SU-DHL-6 (cell line): ENCODE measurements around the gene HAUS7.

Source experiments
- H2AFZ ChIP-seq: fragments of 200-600 bp; sonication (generic); 2 replicates; pipeline ENCODE4 v1.6.1; 2014; ENCODE audit warnings: low read depth, mild to moderate bottlenecking, moderate library complexity, mixed read lengths, antibody characterized with exemption, low read length; ENCODE audit not compliant: severe bottlenecking
- H3F3A ChIP-seq: fragments of 200-600 bp; shearing (Covaris generic); 2 replicates; pipeline ENCODE4 v1.6.0; 2016; ENCODE audit warnings: antibody characterized with exemption, mild to moderate bottlenecking; ENCODE audit not compliant: insufficient read depth
- H3K27ac ChIP-seq: fragments of 200-600 bp; sonication (generic); 2 replicates; pipeline ENCODE4 v1.5.1; 2016; ENCODE audit warnings: low read depth, mild to moderate bottlenecking, low read length, moderate library complexity, mixed read lengths
- H3K27me3 ChIP-seq: fragments of 200-600 bp; sonication (generic), shearing (Covaris generic); 2 replicates; pipeline ENCODE4 v1.6.0; 2014; ENCODE audit warnings: mild to moderate bottlenecking, low read length
- H3K36me3 ChIP-seq: fragments of 200-600 bp; sonication (generic); 2 replicates; pipeline ENCODE4 v1.6.1; 2014; ENCODE audit warnings: mild to moderate bottlenecking, low read length, mixed read lengths
- H3K4me2 ChIP-seq: fragments of 300-600, 200-600 bp; shearing (Covaris generic), sonication (generic); 2 replicates; pipeline ENCODE4 v1.6.0; 2014; ENCODE audit warnings: low read length, low read depth, mild to moderate bottlenecking; ENCODE audit not compliant: poor library complexity, severe bottlenecking
- H3K4me3 ChIP-seq: fragments of 200-600 bp; sonication (generic); 2 replicates; pipeline ENCODE4 v1.5.1; 2014; ENCODE audit warnings: antibody characterized with exemption, low read length, mild to moderate bottlenecking, mixed read lengths; ENCODE audit not compliant: insufficient read depth, poor library complexity, severe bottlenecking
- H3K79me2 ChIP-seq: fragments of 200-600 bp; sonication (generic); 2 replicates; pipeline ENCODE4 v1.6.1; 2014; ENCODE audit warnings: mild to moderate bottlenecking, low read length, moderate library complexity; ENCODE audit not compliant: insufficient read depth
- H3K9ac ChIP-seq: fragments of 200-600 bp; sonication (generic); 2 replicates; pipeline ENCODE4 v1.7.0; 2014; ENCODE audit warnings: mild to moderate bottlenecking, low read length
- H3K9me2 ChIP-seq: fragments of 200-600 bp; sonication (generic); replicated peaks from 2 replicates; pipeline ENCODE4 v1.6.1; 2014; ENCODE audit warnings: low read length; ENCODE audit not compliant: insufficient read depth
- H3K9me3 ChIP-seq: fragments of 200-600 bp; sonication (generic); 2 replicates; pipeline ENCODE4 v1.6.1; 2014; ENCODE audit warnings: low read length, mixed read lengths; ENCODE audit not compliant: insufficient read depth
- H4K20me1 ChIP-seq: fragments of 200-600 bp; sonication (generic); 2 replicates; pipeline ENCODE4 v1.6.1; 2014; ENCODE audit warnings: low read depth, mild to moderate bottlenecking, antibody characterized with exemption, low read length, moderate library complexity, mixed read lengths
- CTCF ChIP-seq: fragments of 200-600 bp; sonication (generic); IDR thresholded peaks from one replicate; pipeline ENCODE4 v1.5.1; 2017; ENCODE audit warnings: antibody characterized with exemption, mild to moderate bottlenecking, low read length, moderate library complexity; ENCODE audit not compliant: insufficient read depth, poor library complexity, severe bottlenecking
- EZH2phosphoT487 ChIP-seq: fragments of 200-600 bp; sonication (generic), shearing (Covaris generic); conservative IDR thresholded peaks from 2 replicates; pipeline ENCODE4 v1.6.1; 2018; ENCODE audit warnings: mild to moderate bottlenecking, antibody characterized with exemption, low read length, moderate library complexity, mixed read lengths

Gene HAUS7

GRCh38 chrX:153445856-153446635 is 24.3 kb downstream of the HAUS7 start, which contains the start of gene TREX2:
Gene TREX2, minus strand, starts transcription at chrX:153446056. Its CDS starts 626 bp downstream, at chrX:153445430.
- H3K79me2 ChIP-seq: no peaks in the 10 kb centered on the region
- H3F3A ChIP-seq: no peaks in the 10 kb centered on the region
- no peak within 1 kb of the TSS for H2AFZ ChIP-seq
- no peaks in the 10 kb centered on the region for H3K36me3 ChIP-seq
- no peaks in the 10 kb centered on the region for H3K9me3 ChIP-seq
- no peak within 1 kb of the TSS for H3K9ac ChIP-seq
- H4K20me1 ChIP-seq: no peaks in the 10 kb centered on the region
- H3K9me2 ChIP-seq: no peaks in the 10 kb centered on the region
- no peak within 1 kb of the TSS for H3K4me2 ChIP-seq
- no peak within 1 kb of the TSS for H3K4me3 ChIP-seq
- H3K27ac ChIP-seq: no peak within 1 kb of the TSS
- H3K27me3 ChIP-seq: no peaks in the 10 kb centered on the region
- TF ChIP-seq EZH2phosphoT487 (no peak), CTCF (no peak)

- Histone ChIP-seq H3K4me2 (no peak overlapping the region), H4K20me1 (no peaks in the 10 kb centered on the region), H3K79me2 (no peaks in the 10 kb centered on the region), H3K9me2 (no peaks in the 10 kb centered on the region), H2AFZ (no peak overlapping the region), H3K27me3 (no peaks in the 10 kb centered on the region), H3K9me3 (no peaks in the 10 kb centered on the region), H3K27ac (no peak overlapping the region), H3K9ac (no peak overlapping the region), H3F3A (no peaks in the 10 kb centered on the region), H3K4me3 (no peak overlapping the region), H3K36me3 (no peaks in the 10 kb centered on the region)
- no peak for TF ChIP-seq EZH2phosphoT487
- TF ChIP-seq CTCF: no peak
These were observed 25.1 kb downstream of the HAUS7 start for GRCh38 chrX:153445106-153445855.

- no peak overlapping the region for H3K27ac ChIP-seq
- no peaks in the 10 kb centered on the region for H3K9me3 ChIP-seq
- H4K20me1 ChIP-seq: no peaks in the 10 kb centered on the region
- no peaks in the 10 kb centered on the region for H3K36me3 ChIP-seq
- H3K9ac ChIP-seq: no peak overlapping the region
- H3K4me3 ChIP-seq: no peak overlapping the region
- H3K27me3 ChIP-seq: no peaks in the 10 kb centered on the region
- H2AFZ ChIP-seq: no peak overlapping the region
- H3K4me2 ChIP-seq: no peak overlapping the region
- H3F3A ChIP-seq: no peaks in the 10 kb centered on the region
- TF ChIP-seq EZH2phosphoT487 (no peak), CTCF (no peak)
- H3K9me2 ChIP-seq: no peaks in the 10 kb centered on the region
- no peaks in the 10 kb centered on the region for H3K79me2 ChIP-seq
These were observed 25.9 kb downstream of the HAUS7 start for GRCh38 chrX:153444333-153445011.
